ENCODE results near the gene GRIK1. TPM values are rescaled to one million over a fixed set of nuclear protein-coding genes. Genes with fewer than 3 reads are reported as not detected.
"Not testable (repeated sequence)": the region's sequence is repeated elsewhere in the genome, so short reads cannot be mapped to it uniquely, and the experiment has no call there.

The GRIK1 gene
- polyA plus RNA-seq (2014; cell fraction: cytosol; rRNA removed): not detected in 2 replicates
- not detected in 2 replicates for polyA plus RNA-seq (2014; cell fraction: nucleus; rRNA removed)

DNA sequence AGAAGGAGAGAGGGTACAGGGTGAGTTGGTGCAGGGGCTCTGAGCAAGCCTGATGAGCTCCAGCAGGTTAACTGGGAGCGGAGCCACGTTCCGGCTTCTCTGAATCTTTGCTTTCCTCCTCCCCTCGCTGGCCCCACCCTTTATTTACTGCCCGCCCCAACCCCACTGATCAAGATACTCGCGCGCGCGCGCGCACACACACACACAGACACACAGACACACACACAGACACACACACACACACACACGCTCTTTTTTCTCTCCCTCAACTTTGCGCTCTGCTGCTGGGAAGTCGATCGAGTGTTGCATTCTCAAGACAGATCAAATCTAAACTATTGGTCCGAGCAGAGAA is at the start of gene GRIK1:
Gene GRIK1 (minus strand): TSS at position 73 of the 352 bp plus-strand sequence.
- DNase-seq (ENCODE audit: low spot score): no peak

DNA sequence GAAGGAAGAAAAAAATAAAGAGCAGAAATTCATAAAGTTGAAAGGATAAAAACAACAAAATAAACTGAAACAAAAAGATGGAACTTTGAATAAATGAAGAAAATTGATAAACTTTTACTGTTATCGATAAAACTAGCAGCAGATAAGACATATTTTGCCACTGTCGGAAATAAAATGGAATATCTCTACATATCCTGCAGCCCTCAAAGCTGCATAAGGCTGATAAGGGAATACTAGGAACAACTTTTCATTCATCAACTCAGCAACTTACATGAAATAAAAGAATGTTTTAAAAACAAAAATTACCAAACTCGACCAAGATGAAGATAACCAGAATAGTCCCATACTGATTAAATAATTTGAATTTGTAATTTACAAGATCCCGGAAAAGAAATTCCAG is 48.0 kb upstream of the GRIK1 start:
- no peak for DNase-seq (ENCODE audit: low spot score)

- no peak for DNase-seq (ENCODE audit: low spot score)
Measured at GRCh38 chr21:29985866-29986265, 46.1 kb upstream of the GRIK1 start.

GRCh38 chr21:29979043-29979442 is 39.2 kb upstream of the GRIK1 start:
- DNase-seq (ENCODE audit: low spot score): no peak

- no peak for DNase-seq (ENCODE audit: low spot score)
Measured at GRCh38 chr21:29975776-29976175, 36.0 kb upstream of the GRIK1 start.

DNA sequence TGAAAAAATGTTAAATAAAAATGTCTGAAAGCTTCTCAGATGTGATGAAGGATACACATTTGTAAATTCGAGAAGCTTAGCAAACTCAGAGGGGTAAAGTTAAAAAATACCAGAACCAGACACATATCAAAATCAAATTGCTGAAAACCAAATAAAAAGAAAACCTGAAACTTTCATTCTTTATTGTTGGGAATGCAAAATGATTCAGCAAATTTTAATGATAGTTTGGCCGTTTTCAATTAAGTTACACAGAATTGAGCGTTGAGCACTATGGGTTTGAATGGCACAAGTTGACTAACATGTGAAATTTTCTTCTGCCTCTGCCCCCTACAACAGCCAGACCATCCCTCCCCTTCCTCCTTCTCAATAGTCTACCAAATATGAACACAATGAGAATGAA is 33.5 kb upstream of the GRIK1 start:
- DNase-seq (ENCODE audit: low spot score): no peak

GRCh38 chr21:29961291-29962027 is 21.7 kb upstream of the GRIK1 start:
- DNase-seq (ENCODE audit: low spot score): no peak

GRCh38 chr21:29958551-29958950 is 18.8 kb upstream of the GRIK1 start:
- no peak for DNase-seq (ENCODE audit: low spot score)

GRCh38 chr21:29958035-29958434 is 18.2 kb upstream of the GRIK1 start:
- not testable (repeated sequence) for DNase-seq (ENCODE audit: low spot score)

GRCh38 chr21:29953690-29954089 is 13.9 kb upstream of the GRIK1 start:
- DNase-seq (ENCODE audit: low spot score): no peak

DNA sequence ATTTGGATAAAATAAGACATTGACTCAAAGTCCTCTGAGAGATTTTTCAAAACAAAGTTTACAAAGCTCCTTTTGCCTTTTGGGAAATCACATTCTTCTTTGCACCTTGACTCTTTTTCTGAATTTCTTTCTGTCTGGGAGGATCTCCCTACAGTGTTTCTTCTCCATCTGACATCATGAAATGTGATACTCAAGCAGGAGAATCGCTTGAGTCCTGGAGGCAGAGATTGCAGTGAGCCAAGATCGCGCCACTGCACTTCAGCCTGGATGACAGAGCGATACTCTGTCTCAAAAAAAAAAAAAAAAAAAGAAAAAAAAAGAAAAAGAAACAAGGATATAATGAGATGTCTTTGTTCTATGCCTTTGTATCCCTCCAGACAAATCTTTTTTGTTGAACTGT is 13.3 kb upstream of the GRIK1 start:
- no peak for DNase-seq (ENCODE audit: low spot score)

GRCh38 chr21:29951911-29952310 is 12.1 kb upstream of the GRIK1 start:
- no peak for DNase-seq (ENCODE audit: low spot score)

DNA sequence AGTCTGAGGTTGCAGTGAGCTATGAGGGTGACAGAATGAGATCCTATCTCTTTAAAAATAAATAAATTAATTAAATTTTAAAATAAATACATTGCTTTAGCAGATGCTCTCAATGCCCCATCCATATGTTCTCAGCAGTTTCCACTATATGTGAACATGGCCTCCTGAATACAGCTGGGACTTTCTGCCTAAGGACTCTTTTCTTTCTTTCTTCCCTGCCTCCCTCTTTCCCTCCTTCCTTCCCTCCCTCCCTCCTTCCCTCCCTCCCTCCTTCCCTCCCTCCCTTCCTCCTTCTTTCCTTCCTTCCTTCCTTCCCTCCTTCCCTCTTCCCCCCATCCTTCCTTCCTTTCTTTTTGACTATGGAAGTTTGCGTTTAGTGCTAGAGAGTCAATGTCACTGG is 10.2 kb upstream of the GRIK1 start:
- DNase-seq (ENCODE audit: low spot score): no peak

- DNase-seq (ENCODE audit: low spot score): no peak
Measured at GRCh38 chr21:29947119-29947518, 7.3 kb upstream of the GRIK1 start.

GRCh38 chr21:29943885-29944284 is 4.1 kb upstream of the GRIK1 start:
- DNase-seq (ENCODE audit: low spot score): no peak

DNA sequence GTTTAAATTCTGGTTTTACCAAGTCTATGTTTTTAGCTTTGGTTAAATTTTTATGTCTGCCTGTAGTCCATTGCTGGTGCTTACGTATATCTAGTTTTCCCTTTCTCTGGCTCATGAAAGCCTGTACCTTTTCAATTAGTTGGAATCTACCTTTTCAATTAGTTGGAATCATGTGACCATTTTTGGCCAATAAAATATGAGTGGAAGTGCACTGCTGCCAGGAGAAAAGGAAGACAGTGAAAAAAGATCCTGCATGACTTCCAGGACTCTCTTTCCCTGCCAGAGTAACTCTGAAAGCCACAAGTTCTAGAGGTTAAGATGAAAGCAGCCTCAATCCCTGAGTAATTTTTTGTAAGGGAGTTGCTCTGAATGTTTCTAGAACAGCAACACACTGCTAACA is 2.2 kb upstream of the GRIK1 start:
- DNase-seq (ENCODE audit: low spot score): no peak

DNA sequence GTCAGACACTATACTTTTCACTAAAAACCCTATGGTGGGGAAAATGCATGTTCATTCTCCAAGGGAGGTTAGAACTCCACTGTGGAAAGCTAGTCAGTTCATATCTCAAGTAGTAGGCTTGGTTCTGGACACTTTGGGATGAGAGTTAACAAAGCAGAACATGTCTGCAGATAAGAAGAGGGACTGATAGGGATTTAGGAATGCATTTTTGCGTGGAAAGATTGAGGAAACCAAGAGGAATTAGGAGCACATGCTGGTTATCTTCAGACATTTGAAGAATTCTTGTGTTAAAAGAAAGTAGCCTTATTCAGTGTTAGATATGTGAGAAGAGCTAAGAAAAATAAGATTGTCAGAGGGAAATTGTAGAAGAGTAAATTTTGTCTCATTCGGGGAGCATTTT is 1.2 kb upstream of the GRIK1 start:
- no peak for DNase-seq (ENCODE audit: low spot score)

DNA sequence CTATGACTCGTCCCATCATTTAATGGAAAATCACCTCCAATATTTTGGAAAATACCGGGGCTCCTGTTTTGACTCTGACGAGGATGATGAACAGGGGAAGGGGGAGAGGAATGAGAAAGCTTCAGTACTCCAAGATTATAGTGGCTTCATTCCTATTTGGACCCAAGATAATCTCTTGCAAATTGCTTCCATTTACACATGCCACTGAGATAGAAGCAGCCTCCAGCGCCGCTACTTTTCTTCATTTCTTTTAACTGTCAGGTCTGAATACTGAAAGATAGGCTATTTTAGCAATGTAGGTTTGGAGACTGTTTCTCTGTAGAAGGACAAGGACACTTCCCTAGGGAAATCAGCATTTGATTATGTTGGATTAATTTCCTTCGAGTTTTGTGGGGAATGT is 565 bp upstream of the GRIK1 start:
- DNase-seq (ENCODE audit: low spot score): no peak

DNA sequence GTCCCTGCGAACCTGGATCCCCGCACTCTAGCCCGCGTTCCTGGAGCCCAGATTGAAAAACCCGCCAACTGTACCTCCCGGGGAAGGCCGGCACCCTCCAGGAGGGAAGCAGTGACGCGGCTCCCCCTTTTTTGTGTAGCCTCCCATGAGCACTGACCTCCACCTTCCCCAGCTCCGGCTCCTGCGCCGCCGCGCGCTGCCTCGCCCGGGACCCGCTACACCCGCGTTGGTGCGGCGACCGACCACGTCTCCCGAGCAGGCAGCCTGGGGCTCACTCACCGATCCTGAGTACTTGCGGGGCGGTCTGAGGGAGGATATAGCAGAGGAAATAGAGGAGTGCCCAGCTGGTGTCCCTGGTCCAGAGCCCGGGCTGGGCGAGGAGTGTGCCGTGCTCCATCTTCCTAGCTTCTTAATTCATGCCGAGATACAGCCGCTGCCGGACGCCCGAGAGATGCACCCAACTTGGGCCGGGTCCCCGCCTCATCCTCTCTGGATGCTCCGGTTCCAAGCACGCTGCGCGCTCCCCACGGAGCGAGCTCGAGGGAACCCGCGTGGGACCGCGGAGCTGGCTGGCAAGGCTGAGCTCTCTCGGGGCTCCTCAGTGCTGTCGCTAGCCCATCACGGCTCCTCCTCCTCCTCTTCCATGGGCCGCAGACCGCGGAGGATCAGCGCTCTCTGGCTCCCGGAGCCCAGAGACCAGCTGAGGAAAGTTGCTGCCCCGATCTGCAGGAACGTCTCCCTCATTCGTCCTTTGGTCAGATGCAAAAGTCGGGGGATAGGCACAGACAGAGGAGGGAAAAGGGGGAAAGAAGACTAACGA is 482 bp downstream of the GRIK1 start:
- peak; percentile 4 for DNase-seq (ENCODE audit: low spot score)

DNA sequence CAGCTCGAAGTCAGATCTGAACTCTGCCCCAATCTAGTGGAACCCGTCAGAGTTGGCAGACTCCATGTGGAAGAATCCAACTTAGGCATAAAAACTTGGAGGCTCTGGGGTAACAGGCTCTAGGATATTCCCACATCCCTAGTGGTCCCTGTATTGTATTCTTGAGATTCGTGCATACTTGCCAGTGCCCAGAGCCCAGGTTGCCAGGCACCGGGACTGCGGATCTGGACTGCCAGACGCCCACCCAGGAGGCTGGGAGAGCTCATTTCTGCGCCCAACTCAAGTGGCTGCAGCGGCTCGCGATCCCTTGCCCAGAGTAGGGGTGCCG is 1.1 kb downstream of the GRIK1 start:
- DNase-seq (ENCODE audit: low spot score): no peak

- DNase-seq (ENCODE audit: low spot score): no peak
Measured at GRCh38 chr21:29933088-29933487, 6.7 kb downstream of the GRIK1 start.

- no peak for DNase-seq (ENCODE audit: low spot score)
Measured at GRCh38 chr21:29928537-29928936, 11.3 kb downstream of the GRIK1 start.

DNA sequence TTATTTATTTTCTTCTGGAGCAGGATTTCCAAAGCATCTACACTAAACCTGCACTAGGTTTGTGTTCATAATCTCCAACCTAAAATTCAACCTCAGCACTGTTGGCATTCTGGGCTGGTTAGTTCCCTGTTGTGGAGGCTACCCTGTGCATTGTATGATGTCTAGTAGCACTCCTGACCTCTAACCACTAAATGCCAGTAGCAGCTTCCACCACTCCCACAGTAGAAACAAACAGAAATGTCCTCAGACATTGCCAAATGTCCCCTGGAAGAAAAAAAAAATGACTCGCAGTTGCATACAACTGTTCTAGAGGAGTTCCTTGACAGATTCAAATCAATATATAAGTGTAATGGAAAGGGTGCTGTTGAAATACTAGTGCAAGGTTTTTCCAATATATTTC is 18.9 kb downstream of the GRIK1 start:
- DNase-seq (ENCODE audit: low spot score): no peak
